ENCODE measurements around the gene PM20D2.

The PM20D2 gene

DNA sequence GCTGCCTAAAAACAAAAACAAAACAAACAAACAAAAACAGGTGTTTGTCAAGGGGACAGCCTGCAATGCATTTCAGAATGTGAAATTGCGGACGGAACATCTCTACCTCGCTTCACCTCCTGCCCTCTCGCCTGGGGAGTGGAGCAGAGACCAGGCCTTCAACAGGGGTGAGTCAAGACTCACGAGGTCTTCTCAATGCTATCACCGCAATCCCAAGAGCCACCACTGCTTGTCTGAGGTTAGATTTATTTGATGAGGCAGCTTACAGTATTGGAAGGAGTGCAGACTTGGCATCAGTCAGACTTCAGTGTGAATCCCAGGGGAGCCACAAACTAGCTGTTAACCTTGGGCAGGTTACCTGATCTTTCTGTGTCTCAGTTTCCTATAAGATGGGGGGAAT lies 63.6 kb downstream of the PM20D2 start:
- no peak for DNase-seq

GRCh38 chr6:89212472-89212871 lies 66.6 kb downstream of the PM20D2 start:
- no peak for DNase-seq

DNA sequence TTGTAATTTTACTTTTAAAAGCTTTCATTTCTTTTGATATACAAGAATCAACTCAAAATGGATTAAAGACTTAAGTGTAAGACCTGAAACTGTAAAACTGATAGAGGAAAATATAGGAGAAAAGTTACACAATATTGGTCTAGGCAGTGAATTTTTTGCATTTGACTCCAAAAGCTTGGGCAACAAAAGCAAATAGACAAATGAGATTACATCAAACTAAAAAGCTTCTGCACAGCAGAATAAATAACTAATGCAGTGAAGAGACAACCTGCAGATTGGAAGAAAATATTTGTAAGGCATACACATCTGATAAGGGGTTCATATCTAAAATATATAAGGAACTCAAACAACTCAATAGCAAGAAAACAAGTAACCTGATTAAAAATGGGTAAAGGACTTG lies 68.3 kb downstream of the PM20D2 start:
- DNase-seq = no peak
